ENCODE measurements around the gene SLC15A5.

Gene SLC15A5, protein sequence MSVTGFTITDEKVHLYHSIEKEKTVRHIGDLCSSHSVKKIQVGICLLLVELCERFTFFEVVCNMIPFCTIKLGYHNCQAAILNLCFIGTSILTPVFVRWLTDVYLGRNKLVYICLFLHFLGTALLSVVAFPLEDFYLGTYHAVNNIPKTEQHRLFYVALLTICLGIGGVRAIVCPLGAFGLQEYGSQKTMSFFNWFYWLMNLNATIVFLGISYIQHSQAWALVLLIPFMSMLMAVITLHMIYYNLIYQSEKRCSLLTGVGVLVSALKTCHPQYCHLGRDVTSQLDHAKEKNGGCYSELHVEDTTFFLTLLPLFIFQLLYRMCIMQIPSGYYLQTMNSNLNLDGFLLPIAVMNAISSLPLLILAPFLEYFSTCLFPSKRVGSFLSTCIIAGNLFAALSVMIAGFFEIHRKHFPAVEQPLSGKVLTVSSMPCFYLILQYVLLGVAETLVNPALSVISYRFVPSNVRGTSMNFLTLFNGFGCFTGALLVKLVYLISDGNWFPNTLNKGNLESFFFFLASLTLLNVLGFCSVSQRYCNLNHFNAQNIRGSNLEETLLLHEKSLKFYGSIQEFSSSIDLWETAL

DNA sequence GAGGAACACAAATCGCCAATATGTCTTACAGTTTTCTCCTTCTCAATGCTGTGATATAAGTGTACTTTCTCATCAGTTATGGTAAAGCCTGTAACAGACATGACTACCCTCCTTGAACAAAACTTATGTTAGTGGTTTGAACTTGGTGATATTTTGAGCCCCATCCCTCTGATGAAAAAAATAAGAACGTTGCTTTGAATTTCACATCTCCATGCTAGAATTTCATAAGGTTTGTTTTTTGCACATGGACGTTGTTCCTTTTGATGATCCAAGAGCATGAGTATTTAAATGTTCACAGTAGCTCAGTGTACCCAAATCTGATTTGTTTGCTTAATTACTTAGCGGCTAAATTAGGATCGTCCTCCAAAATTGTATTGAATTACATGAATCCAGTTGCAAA, at the start of gene SLC15A5:
Gene SLC15A5 (minus strand): TSS at position 101 of the 400 bp plus-strand sequence. CDS start 0 bp downstream, at position 101.
- WGBS (ENCODE audit: insufficient coverage, insufficient read length) = no CpG with 5 or more reads among the region's 5 CpGs
- Histone ChIP-seq H3K36me3 (ENCODE audit: control insufficient read depth, insufficient read depth, low read length) (no peaks in the 10 kb centered on the region), H3K27ac (ENCODE audit: low read length) (no peak within 1 kb of the TSS), H3K27me3 (ENCODE audit: control insufficient read depth, insufficient read depth, low read length) (no peaks in the 10 kb centered on the region), H3K4me1 (ENCODE audit: control insufficient read depth, insufficient read depth, low read length) (no peaks in the 10 kb centered on the region), H3K9me3 (ENCODE audit: control insufficient read depth, insufficient read depth, low read length) (no peaks in the 10 kb centered on the region), H3K4me3 (ENCODE audit: low read length) (no peak within 1 kb of the TSS)
- DNase-seq (ENCODE audit: low read depth, low spot score) = no peak

DNA sequence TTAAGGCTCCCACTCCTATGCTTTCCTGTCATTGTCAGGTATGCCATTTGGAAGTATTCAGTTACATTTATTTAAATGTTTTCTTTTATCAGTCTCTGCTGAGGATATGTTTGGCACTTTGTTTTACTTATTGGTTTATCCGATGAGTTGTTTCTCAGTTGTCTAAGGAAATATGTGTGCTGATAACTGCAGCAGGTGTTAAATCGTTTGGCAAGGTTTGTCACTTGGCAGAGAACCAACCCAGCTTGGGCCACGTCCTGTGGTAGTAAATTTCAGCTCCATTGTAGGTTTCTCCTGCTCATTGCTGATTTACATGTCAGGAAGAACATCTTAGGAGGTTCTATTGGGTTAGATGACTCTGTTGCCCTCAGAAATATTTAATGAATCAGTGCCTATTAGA, 47.9 kb upstream of the SLC15A5 start:
- H3K9me3 ChIP-seq (ENCODE audit: control insufficient read depth, insufficient read depth, low read length) = no peaks in the 10 kb centered on the region; the same call in 1 of the 2 replicates
- no peak overlapping the region for H3K4me3 ChIP-seq (ENCODE audit: low read length)
- H3K4me1 ChIP-seq (ENCODE audit: control insufficient read depth, insufficient read depth, low read length) = no peaks in the 10 kb centered on the region
- H3K27ac ChIP-seq (ENCODE audit: low read length) = no peak overlapping the region
- no peaks in the 10 kb centered on the region for H3K36me3 ChIP-seq (ENCODE audit: control insufficient read depth, insufficient read depth, low read length)
- no peak for DNase-seq (ENCODE audit: low read depth, low spot score)
- WGBS (ENCODE audit: insufficient coverage, insufficient read length) = no CpG with 5 or more reads among the region's 3 CpGs
- H3K27me3 ChIP-seq (ENCODE audit: control insufficient read depth, insufficient read depth, low read length) = no peaks in the 10 kb centered on the region

DNA sequence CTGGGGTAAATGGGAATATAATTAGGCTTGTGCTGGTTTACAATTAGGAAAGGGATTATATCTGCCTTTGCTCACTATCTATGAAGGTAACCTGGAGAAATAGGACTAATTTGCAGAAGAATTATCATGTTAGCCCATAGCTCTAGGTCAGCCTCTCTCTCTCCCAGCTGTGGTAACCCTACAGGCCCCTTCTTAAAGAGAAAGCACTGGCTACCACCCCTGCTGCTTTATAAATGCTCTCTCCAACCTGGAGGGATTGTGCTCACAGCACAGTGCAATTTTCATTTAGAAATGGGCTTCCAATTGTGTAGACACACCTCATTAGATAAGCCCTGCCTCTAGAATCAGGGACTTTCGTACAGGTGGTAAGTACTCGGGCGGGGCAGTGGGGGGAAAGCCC, 47.3 kb upstream of the SLC15A5 start:
- no peak for DNase-seq (ENCODE audit: low read depth, low spot score)
- Histone ChIP-seq H3K36me3 (ENCODE audit: control insufficient read depth, insufficient read depth, low read length) (no peaks in the 10 kb centered on the region), H3K4me3 (ENCODE audit: low read length) (no peak overlapping the region), H3K27me3 (ENCODE audit: control insufficient read depth, insufficient read depth, low read length) (no peaks in the 10 kb centered on the region), H3K9me3 (ENCODE audit: control insufficient read depth, insufficient read depth, low read length) (no peaks in the 10 kb centered on the region; the same call in 1 of the 2 replicates), H3K27ac (ENCODE audit: low read length) (no peak overlapping the region), H3K4me1 (ENCODE audit: control insufficient read depth, insufficient read depth, low read length) (no peaks in the 10 kb centered on the region)
- WGBS (ENCODE audit: insufficient coverage, insufficient read length) = no CpG with 5 or more reads among the region's 3 CpGs

DNA sequence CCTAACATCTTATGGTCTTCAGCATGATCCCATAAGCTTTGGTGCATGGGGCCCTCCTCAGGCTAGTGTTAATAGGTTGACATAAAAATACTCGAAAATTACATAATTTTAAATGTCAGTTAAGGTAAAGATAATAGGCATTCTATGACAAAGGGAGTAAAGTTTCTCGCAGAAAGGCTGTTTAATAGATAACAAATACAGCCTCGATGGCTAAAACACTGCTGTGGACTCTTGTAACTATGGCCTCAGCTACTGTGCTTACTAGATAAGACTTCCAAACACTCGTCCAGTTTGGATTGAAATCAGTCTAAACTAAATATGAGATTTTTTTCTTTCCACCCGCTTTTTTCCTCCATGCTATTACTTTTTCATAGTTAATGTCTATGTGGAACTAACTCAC, 46.8 kb upstream of the SLC15A5 start:
- no peak for DNase-seq (ENCODE audit: low read depth, low spot score)
- no peaks in the 10 kb centered on the region for H3K36me3 ChIP-seq (ENCODE audit: control insufficient read depth, insufficient read depth, low read length)
- no peaks in the 10 kb centered on the region for H3K4me1 ChIP-seq (ENCODE audit: control insufficient read depth, insufficient read depth, low read length)
- no peaks in the 10 kb centered on the region; the same call in 1 of the 2 replicates for H3K9me3 ChIP-seq (ENCODE audit: control insufficient read depth, insufficient read depth, low read length)
- no peak overlapping the region for H3K4me3 ChIP-seq (ENCODE audit: low read length)
- no CpG with 5 or more reads among the region's 5 CpGs for whole genome bisulfite sequencing (ENCODE audit: insufficient coverage, insufficient read length)
- H3K27me3 ChIP-seq (ENCODE audit: control insufficient read depth, insufficient read depth, low read length) = no peaks in the 10 kb centered on the region
- no peak overlapping the region for H3K27ac ChIP-seq (ENCODE audit: low read length)

DNA sequence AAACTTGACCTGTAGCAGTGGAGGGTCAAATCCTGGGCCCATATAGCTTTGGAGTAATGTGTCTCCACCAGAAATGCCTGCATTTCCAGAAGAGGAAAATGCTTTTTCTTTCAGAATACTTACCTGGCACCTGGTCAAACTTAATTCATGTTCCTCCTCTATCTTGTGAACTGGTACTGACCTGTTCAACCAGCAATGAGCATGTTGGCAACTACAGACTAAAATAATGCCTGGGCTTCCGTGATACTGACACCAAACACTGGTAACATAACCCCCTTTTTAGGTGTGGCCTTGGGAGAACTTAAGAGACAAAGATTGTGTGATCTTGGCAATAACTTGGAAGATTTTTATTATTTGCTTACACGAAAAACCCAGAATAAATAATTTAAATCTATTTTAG, 46.2 kb upstream of the SLC15A5 start:
- no CpG with 5 or more reads among the region's 2 CpGs for WGBS (ENCODE audit: insufficient coverage, insufficient read length)
- Histone ChIP-seq H3K27me3 (ENCODE audit: control insufficient read depth, insufficient read depth, low read length) (no peaks in the 10 kb centered on the region), H3K36me3 (ENCODE audit: control insufficient read depth, insufficient read depth, low read length) (no peaks in the 10 kb centered on the region), H3K27ac (ENCODE audit: low read length) (no peak overlapping the region), H3K4me3 (ENCODE audit: low read length) (no peak overlapping the region), H3K9me3 (ENCODE audit: control insufficient read depth, insufficient read depth, low read length) (no peaks in the 10 kb centered on the region; the same call in 1 of the 2 replicates), H3K4me1 (ENCODE audit: control insufficient read depth, insufficient read depth, low read length) (no peaks in the 10 kb centered on the region)
- no peak for DNase-seq (ENCODE audit: low read depth, low spot score)

DNA sequence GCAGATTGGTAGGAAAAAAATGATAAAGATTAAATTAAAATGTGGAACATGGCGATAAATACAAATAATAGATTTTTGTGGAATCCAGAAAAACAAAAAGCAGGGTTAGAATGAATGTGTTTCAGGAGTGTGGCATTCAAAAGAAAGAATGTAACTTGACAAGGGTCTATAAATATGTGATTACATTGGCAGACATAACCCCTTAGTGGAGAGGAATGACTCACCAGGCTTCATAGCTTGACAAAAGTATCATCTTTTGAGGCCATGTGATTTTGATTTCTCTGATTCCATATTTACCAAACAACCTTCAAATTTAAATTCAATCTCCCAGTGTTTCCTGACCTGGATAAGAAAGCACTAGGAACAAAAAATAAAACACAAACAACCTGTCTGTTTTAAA, 45.5 kb upstream of the SLC15A5 start:
- Histone ChIP-seq H3K4me3 (ENCODE audit: low read length) (no peak overlapping the region), H3K36me3 (ENCODE audit: control insufficient read depth, insufficient read depth, low read length) (no peaks in the 10 kb centered on the region), H3K9me3 (ENCODE audit: control insufficient read depth, insufficient read depth, low read length) (no peaks in the 10 kb centered on the region), H3K27me3 (ENCODE audit: control insufficient read depth, insufficient read depth, low read length) (no peaks in the 10 kb centered on the region), H3K27ac (ENCODE audit: low read length) (no peak overlapping the region), H3K4me1 (ENCODE audit: control insufficient read depth, insufficient read depth, low read length) (no peaks in the 10 kb centered on the region)
- 100% methylated on average over 1 of the region's 1 CpG for WGBS (ENCODE audit: insufficient coverage, insufficient read length)
- no peak for DNase-seq (ENCODE audit: low read depth, low spot score)

DNA sequence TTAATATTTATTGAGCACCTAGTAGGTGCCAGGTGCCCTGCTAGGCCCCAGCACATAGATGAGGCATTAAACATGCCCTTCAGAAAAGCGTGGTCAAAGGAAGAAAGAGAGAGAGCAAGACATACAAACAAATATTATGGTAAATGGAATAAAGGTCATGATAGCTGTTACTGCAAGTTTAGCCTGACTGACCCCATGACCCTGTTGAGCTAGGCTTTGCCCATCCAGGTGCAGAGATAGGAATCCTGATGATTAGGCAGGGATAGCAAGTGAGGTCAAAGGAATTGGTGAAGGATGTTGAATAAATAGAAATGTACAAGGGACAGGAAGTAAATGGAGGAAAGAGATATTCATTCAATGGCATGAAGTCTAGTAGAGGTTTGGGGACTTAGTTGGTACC, 33.4 kb upstream of the SLC15A5 start:
- no peak for DNase-seq (ENCODE audit: low read depth, low spot score)
- no peaks in the 10 kb centered on the region for H3K4me1 ChIP-seq (ENCODE audit: control insufficient read depth, insufficient read depth, low read length)
- no CpG with 5 or more reads among the region's 1 CpG for WGBS (ENCODE audit: insufficient coverage, insufficient read length)

DNA sequence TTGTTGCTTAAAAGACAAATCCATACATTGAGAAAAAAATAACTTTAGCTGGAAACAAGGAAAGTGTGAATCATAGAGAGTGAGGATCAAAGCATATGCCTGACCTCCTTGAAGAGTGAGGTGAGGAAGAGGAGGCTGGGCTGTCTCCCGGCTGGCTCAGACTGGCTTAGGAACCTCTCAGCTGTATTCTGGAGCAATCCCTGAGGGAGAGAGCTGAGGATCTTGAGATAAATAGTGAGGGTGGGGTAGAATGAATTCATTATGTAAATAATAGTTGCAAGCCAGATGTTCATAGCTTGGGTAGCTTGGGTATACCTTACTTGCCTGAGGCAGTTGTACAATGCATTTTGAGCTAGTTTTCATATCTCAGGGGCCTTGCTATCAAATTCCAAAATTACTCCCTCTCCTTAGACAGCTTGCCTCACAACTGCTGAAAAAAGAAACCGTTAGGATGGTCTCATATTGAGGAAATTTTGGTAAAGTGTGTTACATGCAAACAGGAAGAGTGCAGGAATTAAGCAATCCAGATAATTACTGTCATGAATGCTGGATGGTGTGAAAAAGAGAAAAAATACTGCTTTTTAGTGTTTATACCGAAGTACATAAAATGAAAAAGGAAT, 30.5 kb upstream of the SLC15A5 start:
- no peaks in the 10 kb centered on the region for H3K4me1 ChIP-seq (ENCODE audit: control insufficient read depth, insufficient read depth, low read length)
- no peak for DNase-seq (ENCODE audit: low read depth, low spot score)
- H3K36me3 ChIP-seq (ENCODE audit: control insufficient read depth, insufficient read depth, low read length) = no peaks in the 10 kb centered on the region
- no peak overlapping the region for H3K27ac ChIP-seq (ENCODE audit: low read length)
- no peaks in the 10 kb centered on the region for H3K9me3 ChIP-seq (ENCODE audit: control insufficient read depth, insufficient read depth, low read length)
- no peaks in the 10 kb centered on the region for H3K27me3 ChIP-seq (ENCODE audit: control insufficient read depth, insufficient read depth, low read length)
- WGBS (ENCODE audit: insufficient coverage, insufficient read length) = no CpG with 5 or more reads among the region's 3 CpGs
- H3K4me3 ChIP-seq (ENCODE audit: low read length) = no peak overlapping the region

More for the DNA sequence above, 33.4 kb upstream of the SLC15A5 start:
- Histone ChIP-seq H3K27me3 (ENCODE audit: control insufficient read depth, insufficient read depth, low read length) (no peaks in the 10 kb centered on the region), H3K36me3 (ENCODE audit: control insufficient read depth, insufficient read depth, low read length) (no peaks in the 10 kb centered on the region), H3K27ac (ENCODE audit: low read length) (no peak overlapping the region), H3K9me3 (ENCODE audit: control insufficient read depth, insufficient read depth, low read length) (no peaks in the 10 kb centered on the region), H3K4me3 (ENCODE audit: low read length) (no peak overlapping the region)

DNA sequence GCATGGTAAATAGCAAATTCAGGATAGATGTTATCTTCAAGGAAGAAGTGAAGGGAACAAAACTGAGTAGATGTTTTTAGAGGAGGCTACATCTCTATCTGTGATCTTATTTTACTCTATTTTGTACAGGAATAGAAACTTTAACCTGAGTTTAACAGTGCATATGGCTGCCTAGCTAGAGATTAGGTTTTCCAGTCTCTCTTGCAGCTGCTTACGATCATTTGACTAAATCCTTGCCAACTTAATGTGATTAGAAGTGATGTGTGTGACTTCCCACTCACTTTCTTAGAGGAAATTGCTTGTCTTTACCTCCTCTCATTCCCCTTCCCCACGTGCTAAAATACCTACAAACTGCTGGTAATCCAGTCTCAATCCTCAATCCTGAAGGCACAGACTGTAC, 26.5 kb upstream of the SLC15A5 start:
- H3K4me3 ChIP-seq (ENCODE audit: low read length) = no peak overlapping the region
- no peaks in the 10 kb centered on the region for H3K27me3 ChIP-seq (ENCODE audit: control insufficient read depth, insufficient read depth, low read length)
- no CpG with 5 or more reads among the region's 2 CpGs for whole genome bisulfite sequencing (ENCODE audit: insufficient coverage, insufficient read length)
- DNase-seq (ENCODE audit: low read depth, low spot score) = no peak
- no peak overlapping the region for H3K27ac ChIP-seq (ENCODE audit: low read length)
- no peaks in the 10 kb centered on the region for H3K4me1 ChIP-seq (ENCODE audit: control insufficient read depth, insufficient read depth, low read length)
- H3K9me3 ChIP-seq (ENCODE audit: control insufficient read depth, insufficient read depth, low read length) = no peaks in the 10 kb centered on the region
- no peaks in the 10 kb centered on the region for H3K36me3 ChIP-seq (ENCODE audit: control insufficient read depth, insufficient read depth, low read length)

DNA sequence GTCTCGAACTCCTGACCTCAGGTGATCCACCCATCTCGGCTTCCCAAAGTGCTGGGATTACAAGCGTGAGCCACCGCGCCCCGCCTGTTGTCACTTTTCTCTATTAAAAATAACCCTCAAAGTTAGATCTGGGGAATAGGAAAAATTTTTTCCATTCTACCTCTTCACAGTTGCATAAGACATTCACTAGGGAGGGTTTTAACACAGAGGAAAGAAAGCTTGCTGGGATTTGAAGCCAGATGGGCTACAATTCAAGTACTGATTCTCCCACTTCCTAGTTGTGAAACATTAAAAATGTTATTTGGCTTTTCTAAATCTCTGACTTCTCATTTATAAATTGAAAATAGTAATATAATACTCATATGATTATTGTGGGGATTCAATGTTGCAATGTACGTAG, 23.3 kb upstream of the SLC15A5 start:
- no peaks in the 10 kb centered on the region for H3K36me3 ChIP-seq (ENCODE audit: control insufficient read depth, insufficient read depth, low read length)
- WGBS (ENCODE audit: insufficient coverage, insufficient read length) = no CpG with 5 or more reads among the region's 7 CpGs
- no peaks in the 10 kb centered on the region for H3K4me1 ChIP-seq (ENCODE audit: control insufficient read depth, insufficient read depth, low read length)
- H3K4me3 ChIP-seq (ENCODE audit: low read length) = no peak overlapping the region
- no peak overlapping the region for H3K27ac ChIP-seq (ENCODE audit: low read length)
- DNase-seq (ENCODE audit: low read depth, low spot score) = no peak
- H3K9me3 ChIP-seq (ENCODE audit: control insufficient read depth, insufficient read depth, low read length) = no peaks in the 10 kb centered on the region
- no peaks in the 10 kb centered on the region for H3K27me3 ChIP-seq (ENCODE audit: control insufficient read depth, insufficient read depth, low read length)

All from iPS DF 6.9 (cell line).